HCT116 (cell line): ENCODE data around the gene PRAMEF1. TPM values are rescaled to one million over a fixed set of nuclear protein-coding genes. Genes with fewer than 3 reads are reported as not detected.

Source experiments
- ATAC-seq: fragments of 200-7000 bp; cut with Tn5 transposase; 2 replicates; pipeline ENCODE4 v1.9.1; 2020; ENCODE audit warnings: mild to moderate bottlenecking, moderate library complexity
- BruUV-seq: library from RNA; stranded (reverse); fragments of 400-500 nt; replicated peaks from 2 replicates; lab custom pipeline; 2021; lab: Mats Ljungman, UMichigan
- CTCF ChIA-PET: fragments of 300-600 bp; sonication (Branson Sonifier 250); formaldehyde crosslinking; loops from one replicate; lab custom pipeline; 2021; ENCODE audit warnings: antibody characterized with exemption; lab: Charles Lee
- POLR2A ChIA-PET: fragments of 300-600, 350-600 bp; sonication (Branson Sonifier 250); formaldehyde crosslinking; loops from one replicate; lab custom pipeline; 2021; ENCODE audit warnings: antibody characterized with exemption; lab: Charles Lee
- RAD21 ChIA-PET, 2 experiments: fragments of 300-600 bp; sonication (Branson Sonifier 250); formaldehyde crosslinking; loops; one replicate each; lab custom pipeline; 2023; ENCODE audit warnings: low total read pairs in 2 of 2; ENCODE audit not compliant: uncharacterized antibody in 2 of 2, unreplicated experiment in 2 of 2, low non-redundant PET in 1 of 2; lab: Charles Lee
- DNase-seq: peaks from one replicate; pipeline ENCODE4 v3.0.0-alpha.2; 2010; ENCODE audit warnings: low read depth, low spot score
- H2AFZ ChIP-seq: fragments of 200-600 bp; shearing (Covaris generic), sonication (generic); 2 replicates; pipeline ENCODE4 v1.6.1; 2017; ENCODE audit warnings: low read depth, mixed run types, mixed read lengths, antibody characterized with exemption, low read length; ENCODE audit not compliant: poor library complexity, severe bottlenecking
- H3K27ac ChIP-seq: 2 replicates; pipeline ENCODE4 v1.5.1; 2012; ENCODE audit warnings: low read depth, low read length
- H3K27me3 ChIP-seq: fragments of 200-600 bp; sonication (generic); 2 replicates; pipeline ENCODE4 v1.6.1; 2016; ENCODE audit warnings: mixed run types, low read length, mixed read lengths; ENCODE audit not compliant: insufficient read depth
- H3K36me3 ChIP-seq, 2 experiments: fragments of 200-500 bp in 1 of 2; fragments of 200-600 bp in 1 of 2; sonication (Bioruptor generic) in 1 of 2; sonication (generic) in 1 of 2; 2 replicates each; pipeline versions ENCODE4 v1.5.1 to v1.6.1; 2014 to 2016; ENCODE audit warnings: low read length in 2 of 2, inconsistent platforms in 1 of 2, mixed read lengths in 1 of 2, mixed run types in 1 of 2; ENCODE audit not compliant: insufficient read depth in 2 of 2, control insufficient read depth in 1 of 2
- H3K4me1 ChIP-seq, 2 experiments: fragments of 200-600 bp in 1 of 2; sonication (generic) in 1 of 2; 2 replicates each; pipeline versions ENCODE4 v1.5.1 to v1.6.1; 2012 to 2017; ENCODE audit warnings: low read length in 2 of 2, inconsistent platforms in 1 of 2, mild to moderate bottlenecking in 1 of 2, mixed read lengths in 1 of 2, mixed run types in 1 of 2, moderate library complexity in 1 of 2; ENCODE audit not compliant: insufficient read depth in 2 of 2, control insufficient read depth in 1 of 2
- H3K4me2 ChIP-seq: fragments of 200-600 bp; sonication (generic); 2 replicates; pipeline ENCODE4 v1.6.1; 2017; ENCODE audit warnings: mixed run types, low read length, mixed read lengths
- H3K4me3 ChIP-seq, 2 experiments: fragments of 200-600 bp in 1 of 2; sonication (generic) in 1 of 2; replicated peaks in 1 of 2; 2 replicates each; pipeline ENCODE4 v1.5.1; 2011 to 2016; ENCODE audit warnings: low read length in 2 of 2, control low read depth in 1 of 2, low read depth in 1 of 2, mild to moderate bottlenecking in 1 of 2, mixed read lengths in 1 of 2, mixed run types in 1 of 2
- H3K79me2 ChIP-seq: fragments of 200-600 bp; sonication (generic); 2 replicates; pipeline ENCODE4 v1.6.1; 2017; ENCODE audit warnings: mild to moderate bottlenecking, mixed run types, low read length, moderate library complexity, mixed read lengths; ENCODE audit not compliant: insufficient read depth
- H3K9ac ChIP-seq: fragments of 200-600 bp; sonication (generic); 2 replicates; pipeline ENCODE4 v1.6.1; 2016; ENCODE audit warnings: low read length, mixed read lengths
- H3K9me2 ChIP-seq: fragments of 200-600 bp; sonication (generic), shearing (Covaris generic); 2 replicates; pipeline ENCODE4 v1.6.1; 2017; ENCODE audit warnings: mixed run types, mild to moderate bottlenecking, moderate library complexity; ENCODE audit not compliant: insufficient read depth
- H3K9me3 ChIP-seq, 2 experiments: fragments of 200-500 bp in 1 of 2; fragments of 200-600 bp in 1 of 2; sonication (Bioruptor generic) in 1 of 2; sonication (generic) in 1 of 2; 2 replicates each; pipeline ENCODE4 v1.6.1; 2014 to 2017; ENCODE audit warnings: low read length in 2 of 2, mixed read lengths in 2 of 2, inconsistent platforms in 1 of 2, low read depth in 1 of 2, mild to moderate bottlenecking in 1 of 2, mixed run types in 1 of 2, moderate library complexity in 1 of 2; ENCODE audit not compliant: control insufficient read depth in 1 of 2, insufficient read depth in 1 of 2
- H4K20me1 ChIP-seq: fragments of 200-600 bp; sonication (generic), shearing (Covaris generic); 2 replicates; pipeline ENCODE4 v1.6.1; 2017; ENCODE audit warnings: mixed run types, mild to moderate bottlenecking, moderate library complexity; ENCODE audit not compliant: insufficient read depth
- CBX3 ChIP-seq: IDR thresholded peaks from 2 replicates; pipeline ENCODE4 v1.6.1; 2012; ENCODE audit warnings: low read depth
- CEBPB ChIP-seq: IDR thresholded peaks from 2 replicates; pipeline ENCODE4 v1.6.1; 2012; ENCODE audit warnings: low read depth
- EGR1 ChIP-seq: IDR thresholded peaks from 2 replicates; pipeline ENCODE4 v1.6.1; 2012; ENCODE audit warnings: low read depth
- EZH2 ChIP-seq: fragments of 200-600 bp; sonication (generic); IDR thresholded peaks from 2 replicates; pipeline ENCODE4 v1.6.1; 2017; ENCODE audit warnings: antibody characterized with exemption, mixed run types
- FOSL1 ChIP-seq: IDR thresholded peaks from 2 replicates; pipeline ENCODE4 v1.6.1; 2012; ENCODE audit warnings: low read depth
- JUND ChIP-seq: IDR thresholded peaks from 2 replicates; pipeline ENCODE4 v1.6.1; 2012
- POLR2A ChIP-seq: IDR thresholded peaks from 2 replicates; pipeline ENCODE4 v1.7.0; 2011; ENCODE audit warnings: borderline replicate concordance; ENCODE audit not compliant: insufficient read depth, insufficient read length; ENCODE audit errors: extremely low read depth
- POLR2AphosphoS5 ChIP-seq: IDR thresholded peaks from 2 replicates; pipeline ENCODE4 v1.6.1; 2011; ENCODE audit warnings: mild to moderate bottlenecking, low read depth, low read length, moderate library complexity
- SP1 ChIP-seq: IDR thresholded peaks from 2 replicates; pipeline ENCODE4 v1.6.1; 2012; ENCODE audit warnings: low read depth
- TCF7L2 ChIP-seq: IDR thresholded peaks from 2 replicates; pipeline ENCODE4 v1.7.0; 2011; ENCODE audit warnings: borderline replicate concordance, inconsistent platforms; ENCODE audit not compliant: insufficient read depth, insufficient read length; ENCODE audit errors: extremely low read depth
- YY1 ChIP-seq: IDR thresholded peaks from 2 replicates; pipeline ENCODE4 v1.6.1; 2011; ENCODE audit warnings: low read length, low read depth, moderate library complexity, mild to moderate bottlenecking; ENCODE audit not compliant: insufficient replicate concordance; ENCODE audit errors: extremely low read depth
- ZFX ChIP-seq: fragments of 450-650 bp; IDR thresholded peaks from 2 replicates; pipeline ENCODE4 v1.6.1; 2017
- intact Hi-C: fragments of 100-400 bp; cut with micrococcal nuclease; formaldehyde crosslinking; loops from 2 replicates; pipeline ENCODE4 v1.10.0; 2022
- total RNA-seq: library from RNA; stranded (reverse); gene quantifications from one replicate; pipeline ENCODE4 v1.2.1, GENCODE V29; 2021; ENCODE audit not compliant: unreplicated experiment
- TF ChIP-seq, protein P1 (sequence below): IDR thresholded peaks from 2 replicates; pipeline ENCODE4 v1.6.1; 2012; ENCODE audit warnings: low read depth
- TF ChIP-seq, protein P2 (sequence below): IDR thresholded peaks from 2 replicates; pipeline ENCODE4 v1.6.1; 2011; ENCODE audit warnings: mild to moderate bottlenecking, low read length, moderate library complexity; ENCODE audit not compliant: insufficient replicate concordance; ENCODE audit errors: extremely low read depth
- TF ChIP-seq, protein P3 (sequence below), 3 experiments: fragments of 200-600 bp in 1 of 3; sonication (generic) in 1 of 3; IDR thresholded peaks in 2 of 3; conservative IDR thresholded peaks in 1 of 3; 2 replicates each; pipeline ENCODE4 v1.5.1; 2012 to 2017; ENCODE audit warnings: low read depth in 2 of 3, low read length in 2 of 3, antibody characterized with exemption in 1 of 3, borderline replicate concordance in 1 of 3, control low read depth in 1 of 3, mild to moderate bottlenecking in 1 of 3, mixed read lengths in 1 of 3, mixed run types in 1 of 3, moderate library complexity in 1 of 3; ENCODE audit not compliant: insufficient read depth in 1 of 3
- TF ChIP-seq, protein P4 (sequence below): IDR thresholded peaks from 2 replicates; pipeline ENCODE4 v1.6.1; 2012
- TF ChIP-seq, protein P5 (sequence below): IDR thresholded peaks from 2 replicates; pipeline ENCODE4 v1.6.1; 2012

Gene PRAMEF1
- total RNA-seq, 1 experiment from 2014 or later, result not detected

DNA sequence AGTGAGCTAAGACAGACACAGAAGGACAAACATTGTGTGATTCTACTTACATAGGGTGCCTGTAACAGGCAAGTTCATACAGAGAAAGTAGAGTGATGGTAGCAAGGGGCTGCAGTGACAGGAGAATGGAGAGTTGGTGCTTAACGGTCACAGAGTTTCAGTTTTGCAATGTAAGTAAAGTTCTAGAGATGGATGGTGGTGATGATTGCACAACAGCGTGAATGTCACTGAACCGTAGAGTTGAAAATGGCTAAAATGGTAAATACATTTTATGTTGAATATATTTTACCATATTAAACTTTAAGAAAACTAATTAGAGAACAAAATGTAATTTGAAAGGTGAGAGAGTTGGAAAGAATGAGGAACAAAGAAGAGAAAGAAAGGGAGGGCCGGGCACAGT lies 36.5 kb upstream of the PRAMEF1 start (continued):
- TF ChIP-seq, protein P1, sequence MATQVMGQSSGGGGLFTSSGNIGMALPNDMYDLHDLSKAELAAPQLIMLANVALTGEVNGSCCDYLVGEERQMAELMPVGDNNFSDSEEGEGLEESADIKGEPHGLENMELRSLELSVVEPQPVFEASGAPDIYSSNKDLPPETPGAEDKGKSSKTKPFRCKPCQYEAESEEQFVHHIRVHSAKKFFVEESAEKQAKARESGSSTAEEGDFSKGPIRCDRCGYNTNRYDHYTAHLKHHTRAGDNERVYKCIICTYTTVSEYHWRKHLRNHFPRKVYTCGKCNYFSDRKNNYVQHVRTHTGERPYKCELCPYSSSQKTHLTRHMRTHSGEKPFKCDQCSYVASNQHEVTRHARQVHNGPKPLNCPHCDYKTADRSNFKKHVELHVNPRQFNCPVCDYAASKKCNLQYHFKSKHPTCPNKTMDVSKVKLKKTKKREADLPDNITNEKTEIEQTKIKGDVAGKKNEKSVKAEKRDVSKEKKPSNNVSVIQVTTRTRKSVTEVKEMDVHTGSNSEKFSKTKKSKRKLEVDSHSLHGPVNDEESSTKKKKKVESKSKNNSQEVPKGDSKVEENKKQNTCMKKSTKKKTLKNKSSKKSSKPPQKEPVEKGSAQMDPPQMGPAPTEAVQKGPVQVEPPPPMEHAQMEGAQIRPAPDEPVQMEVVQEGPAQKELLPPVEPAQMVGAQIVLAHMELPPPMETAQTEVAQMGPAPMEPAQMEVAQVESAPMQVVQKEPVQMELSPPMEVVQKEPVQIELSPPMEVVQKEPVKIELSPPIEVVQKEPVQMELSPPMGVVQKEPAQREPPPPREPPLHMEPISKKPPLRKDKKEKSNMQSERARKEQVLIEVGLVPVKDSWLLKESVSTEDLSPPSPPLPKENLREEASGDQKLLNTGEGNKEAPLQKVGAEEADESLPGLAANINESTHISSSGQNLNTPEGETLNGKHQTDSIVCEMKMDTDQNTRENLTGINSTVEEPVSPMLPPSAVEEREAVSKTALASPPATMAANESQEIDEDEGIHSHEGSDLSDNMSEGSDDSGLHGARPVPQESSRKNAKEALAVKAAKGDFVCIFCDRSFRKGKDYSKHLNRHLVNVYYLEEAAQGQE, result no peak
- TF ChIP-seq JUND (no peak), POLR2AphosphoS5 (no peak)

DNA sequence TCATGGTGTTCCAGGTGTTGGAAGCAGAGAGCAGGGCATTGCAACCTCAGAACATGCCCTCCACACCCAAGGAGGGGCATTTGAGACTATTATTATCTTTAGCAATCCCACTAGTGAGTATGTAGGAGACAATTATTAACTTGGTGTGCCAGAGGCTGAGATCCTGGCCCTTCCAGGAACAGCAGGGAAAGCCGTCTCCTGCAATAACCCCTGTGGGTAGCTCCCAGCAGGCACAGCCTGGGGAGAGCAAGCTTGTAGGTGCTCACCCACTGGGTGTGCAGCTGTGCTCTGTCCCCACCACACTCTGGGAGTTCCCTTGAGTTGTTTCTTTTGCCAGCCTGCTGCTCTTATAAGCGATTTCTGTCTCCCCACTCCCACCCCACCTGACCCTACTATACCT lies 34.9 kb upstream of the PRAMEF1 start:
- Histone ChIP-seq H3K9ac (no peak overlapping the region), H3K27ac (no peak overlapping the region), H4K20me1 (no peaks in the 10 kb centered on the region), H3K36me3 (no peaks in the 10 kb centered on the region), H3K4me1 (no peaks in the 10 kb centered on the region), H3K9me2 (no peaks in the 10 kb centered on the region), H2AFZ (no peak overlapping the region), H3K27me3 (peaks cover 16% of the 10 kb centered on the region), H3K9me3 (no peaks in the 10 kb centered on the region), H3K4me2 (no peak overlapping the region), H3K79me2 (no peaks in the 10 kb centered on the region), H3K4me3 (no peak overlapping the region)
- ChIA-PET CTCF (no interaction called here), RAD21 (no interaction called here), POLR2A (no interaction called here)
- intact Hi-C loops, result no loop called here
- no peak for DNase-seq
- no peak for ATAC-seq
- BruUV-seq, result no TSS peak
- TF ChIP-seq EGR1 (no peak), CEBPB (no peak), YY1 (no peak), SP1 (no peak), FOSL1 (no peak), POLR2A (no peak), JUND (no peak), ZFX (no peak), CBX3 (no peak), TCF7L2 (no peak), EZH2 (no peak), POLR2AphosphoS5 (no peak)
- TF ChIP-seq, protein P2, sequence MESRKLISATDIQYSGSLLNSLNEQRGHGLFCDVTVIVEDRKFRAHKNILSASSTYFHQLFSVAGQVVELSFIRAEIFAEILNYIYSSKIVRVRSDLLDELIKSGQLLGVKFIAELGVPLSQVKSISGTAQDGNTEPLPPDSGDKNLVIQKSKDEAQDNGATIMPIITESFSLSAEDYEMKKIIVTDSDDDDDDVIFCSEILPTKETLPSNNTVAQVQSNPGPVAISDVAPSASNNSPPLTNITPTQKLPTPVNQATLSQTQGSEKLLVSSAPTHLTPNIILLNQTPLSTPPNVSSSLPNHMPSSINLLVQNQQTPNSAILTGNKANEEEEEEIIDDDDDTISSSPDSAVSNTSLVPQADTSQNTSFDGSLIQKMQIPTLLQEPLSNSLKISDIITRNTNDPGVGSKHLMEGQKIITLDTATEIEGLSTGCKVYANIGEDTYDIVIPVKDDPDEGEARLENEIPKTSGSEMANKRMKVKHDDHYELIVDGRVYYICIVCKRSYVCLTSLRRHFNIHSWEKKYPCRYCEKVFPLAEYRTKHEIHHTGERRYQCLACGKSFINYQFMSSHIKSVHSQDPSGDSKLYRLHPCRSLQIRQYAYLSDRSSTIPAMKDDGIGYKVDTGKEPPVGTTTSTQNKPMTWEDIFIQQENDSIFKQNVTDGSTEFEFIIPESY, result no peak
- TF ChIP-seq, protein P3, sequence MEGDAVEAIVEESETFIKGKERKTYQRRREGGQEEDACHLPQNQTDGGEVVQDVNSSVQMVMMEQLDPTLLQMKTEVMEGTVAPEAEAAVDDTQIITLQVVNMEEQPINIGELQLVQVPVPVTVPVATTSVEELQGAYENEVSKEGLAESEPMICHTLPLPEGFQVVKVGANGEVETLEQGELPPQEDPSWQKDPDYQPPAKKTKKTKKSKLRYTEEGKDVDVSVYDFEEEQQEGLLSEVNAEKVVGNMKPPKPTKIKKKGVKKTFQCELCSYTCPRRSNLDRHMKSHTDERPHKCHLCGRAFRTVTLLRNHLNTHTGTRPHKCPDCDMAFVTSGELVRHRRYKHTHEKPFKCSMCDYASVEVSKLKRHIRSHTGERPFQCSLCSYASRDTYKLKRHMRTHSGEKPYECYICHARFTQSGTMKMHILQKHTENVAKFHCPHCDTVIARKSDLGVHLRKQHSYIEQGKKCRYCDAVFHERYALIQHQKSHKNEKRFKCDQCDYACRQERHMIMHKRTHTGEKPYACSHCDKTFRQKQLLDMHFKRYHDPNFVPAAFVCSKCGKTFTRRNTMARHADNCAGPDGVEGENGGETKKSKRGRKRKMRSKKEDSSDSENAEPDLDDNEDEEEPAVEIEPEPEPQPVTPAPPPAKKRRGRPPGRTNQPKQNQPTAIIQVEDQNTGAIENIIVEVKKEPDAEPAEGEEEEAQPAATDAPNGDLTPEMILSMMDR (IDR thresholded peaks at IDR 0.05 in 2 of 3, conservative IDR thresholded peaks at IDR 0.05 in 1 of 3; ENCODE audit: borderline replicate concordance in 1 of 3, insufficient read depth in 1 of 3, low read depth in 2 of 3, low read length in 2 of 3), result no peak
- TF ChIP-seq, protein P4, sequence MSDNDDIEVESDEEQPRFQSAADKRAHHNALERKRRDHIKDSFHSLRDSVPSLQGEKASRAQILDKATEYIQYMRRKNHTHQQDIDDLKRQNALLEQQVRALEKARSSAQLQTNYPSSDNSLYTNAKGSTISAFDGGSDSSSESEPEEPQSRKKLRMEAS, result no peak
- TF ChIP-seq, protein P5, sequence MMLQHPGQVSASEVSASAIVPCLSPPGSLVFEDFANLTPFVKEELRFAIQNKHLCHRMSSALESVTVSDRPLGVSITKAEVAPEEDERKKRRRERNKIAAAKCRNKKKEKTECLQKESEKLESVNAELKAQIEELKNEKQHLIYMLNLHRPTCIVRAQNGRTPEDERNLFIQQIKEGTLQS, result no peak
